Measurements from ENCODE around the gene S100A3.
"Not testable (repeated sequence)": the region's sequence is repeated elsewhere in the genome, so short reads cannot be mapped to it uniquely, and the experiment has no call there.

S100A3 gene

DNA sequence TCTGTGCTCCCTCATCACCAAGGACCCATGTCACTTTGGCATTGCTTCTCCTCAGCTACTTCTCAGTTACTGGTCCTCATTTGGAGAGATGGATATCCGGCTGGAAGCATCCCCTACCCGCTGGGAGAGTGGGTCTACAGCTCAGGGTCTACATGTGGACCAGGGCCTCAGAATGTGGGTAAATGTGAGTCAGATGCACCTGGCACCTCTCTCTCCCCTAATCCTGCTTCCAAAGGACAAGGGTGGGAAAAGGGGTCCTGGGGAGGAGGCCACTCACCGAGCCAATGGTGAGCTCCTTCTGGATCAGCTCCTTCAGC lies 14.2 kb downstream of the S100A3 start:
- no peak for DNase-seq

DNA sequence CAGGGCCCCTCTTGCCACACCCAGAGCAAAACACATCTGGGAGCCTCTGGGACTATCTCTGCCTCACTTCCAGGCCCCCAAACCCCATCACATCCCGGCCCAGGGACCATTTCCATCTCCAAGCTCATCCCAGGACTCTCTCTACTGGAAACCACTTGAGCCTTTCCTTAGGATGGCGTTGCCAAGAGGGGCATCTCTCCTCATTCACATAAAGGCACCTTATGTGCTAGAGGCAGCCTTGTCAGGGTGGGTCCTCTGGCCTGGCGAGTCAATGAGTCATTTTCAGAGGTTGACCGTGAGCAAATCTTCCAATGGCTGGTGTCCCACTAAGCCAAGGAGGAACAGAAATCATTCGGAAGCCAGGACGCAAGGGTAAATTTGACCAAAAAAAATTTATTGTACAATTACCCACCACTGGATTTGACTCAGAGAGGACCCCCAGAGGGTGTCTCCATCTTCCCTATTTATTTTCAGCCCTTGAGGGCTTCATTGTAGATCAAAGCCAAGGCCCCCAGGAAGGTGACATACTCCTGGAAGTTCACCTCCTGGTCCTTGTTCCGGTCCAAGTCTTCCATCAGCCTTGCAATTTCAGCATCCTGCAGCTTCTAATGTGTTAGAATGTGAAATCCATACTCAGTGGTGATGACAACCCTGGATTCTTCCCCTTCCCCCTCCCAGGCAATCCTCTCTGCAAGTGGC lies 14.7 kb downstream of the S100A3 start:
- peak; percentile 57 for DNase-seq

DNA sequence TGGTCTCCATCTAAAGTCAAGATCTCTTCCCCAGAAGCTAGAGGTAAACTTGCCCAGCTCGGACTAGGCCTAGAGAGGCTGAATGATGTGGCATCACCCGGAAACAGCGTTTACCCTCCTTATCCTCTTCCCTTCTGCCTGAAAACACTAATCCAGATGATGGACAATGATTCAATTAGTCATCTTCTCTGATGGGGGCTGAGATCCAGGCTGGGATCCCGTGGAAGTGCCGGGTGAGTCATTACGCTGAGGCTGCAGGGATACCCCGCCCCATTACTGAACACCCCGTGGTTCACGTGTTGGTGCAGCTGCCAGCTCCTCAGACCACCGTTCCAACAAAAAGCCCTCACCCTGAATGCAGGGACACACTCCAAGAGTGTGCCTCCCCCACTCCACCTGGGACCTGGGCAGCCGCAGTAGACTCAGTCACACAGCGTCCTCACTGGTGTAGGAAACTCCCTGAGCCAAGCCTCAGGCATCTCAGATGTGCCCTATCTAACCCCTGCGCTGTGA lies 15.3 kb downstream of the S100A3 start:
- DNase-seq, result peak; percentile 96

DNA sequence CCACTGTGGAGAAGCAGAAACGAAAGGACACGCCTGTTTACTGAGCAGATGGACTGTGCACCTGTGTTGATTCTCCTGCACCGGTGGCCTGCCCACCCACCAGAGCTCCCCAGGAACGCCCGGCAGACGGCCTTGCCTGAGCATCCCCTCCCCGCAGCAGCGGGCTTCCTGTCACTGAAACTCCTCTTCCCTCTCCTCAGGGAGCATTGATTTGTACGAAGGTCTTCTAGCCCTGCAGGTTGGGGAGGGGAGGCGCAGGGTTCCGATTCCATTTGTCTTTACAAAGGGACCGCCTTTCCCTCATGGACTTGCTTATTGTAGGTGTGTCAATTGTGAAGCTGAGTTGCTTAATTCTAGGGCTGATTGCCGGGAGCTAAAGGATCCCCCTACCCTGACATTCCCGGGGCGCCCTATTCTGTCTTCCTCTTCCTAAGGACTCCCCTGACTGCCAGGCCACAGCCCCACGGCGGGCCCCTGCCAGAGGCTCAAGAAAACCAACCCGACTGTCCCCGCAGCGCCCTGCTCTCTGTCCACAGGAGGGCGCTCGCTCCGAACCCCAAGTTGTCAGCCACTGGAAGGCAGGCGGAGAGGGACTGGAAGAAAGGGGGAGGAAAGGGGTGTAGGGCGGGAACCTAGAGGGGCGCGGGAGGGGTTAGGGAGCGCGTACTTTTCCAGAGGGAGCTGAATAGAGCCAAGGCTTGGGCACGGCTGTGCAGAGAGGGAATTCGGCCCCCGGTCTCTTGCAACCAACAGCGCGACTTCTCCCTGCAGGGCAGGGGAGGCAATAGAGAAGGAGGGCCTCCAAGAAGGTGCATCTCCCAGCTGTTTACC lies 16.1 kb downstream of the S100A3 start:
- peak; percentile 88 for DNase-seq

DNA sequence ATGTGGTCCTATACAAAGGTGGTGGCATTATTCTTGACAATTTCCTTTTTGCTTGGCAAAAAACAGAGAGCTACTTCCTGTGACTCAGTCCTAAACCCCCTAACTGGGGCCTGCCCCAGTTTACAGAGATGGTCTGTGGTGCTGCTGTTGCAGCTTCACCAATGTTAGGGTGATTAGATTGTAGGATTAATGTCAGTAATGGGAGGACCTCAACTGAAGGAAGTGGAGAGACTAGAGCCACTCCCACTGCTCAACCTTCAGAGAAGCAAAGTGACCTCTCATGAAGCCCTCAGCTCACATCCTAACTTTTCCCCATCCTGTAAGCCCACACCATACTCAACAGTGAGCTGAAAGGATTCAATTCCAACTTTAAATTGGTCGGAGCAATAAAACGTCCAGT lies 16.9 kb downstream of the S100A3 start:
- no peak for DNase-seq

DNA sequence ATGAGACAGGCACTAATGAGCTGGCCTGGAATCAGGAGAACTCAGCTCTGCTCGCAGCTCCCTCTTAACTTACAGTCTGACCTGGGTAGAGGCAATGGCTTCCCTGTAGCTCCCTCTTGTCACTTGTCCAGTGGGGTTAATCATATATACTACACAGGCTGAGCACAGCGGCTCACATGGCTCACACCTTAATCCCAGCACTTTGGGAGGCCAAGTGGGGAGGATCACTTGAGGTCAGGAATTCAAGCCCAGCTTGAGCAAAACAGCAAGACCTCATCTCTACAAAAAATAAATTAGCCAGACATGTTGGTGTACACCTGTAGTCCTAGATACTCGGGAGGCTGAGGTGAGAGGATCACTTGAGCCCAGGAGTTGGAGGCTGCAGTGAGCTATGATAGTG lies 17.4 kb downstream of the S100A3 start:
- no peak for DNase-seq

DNA sequence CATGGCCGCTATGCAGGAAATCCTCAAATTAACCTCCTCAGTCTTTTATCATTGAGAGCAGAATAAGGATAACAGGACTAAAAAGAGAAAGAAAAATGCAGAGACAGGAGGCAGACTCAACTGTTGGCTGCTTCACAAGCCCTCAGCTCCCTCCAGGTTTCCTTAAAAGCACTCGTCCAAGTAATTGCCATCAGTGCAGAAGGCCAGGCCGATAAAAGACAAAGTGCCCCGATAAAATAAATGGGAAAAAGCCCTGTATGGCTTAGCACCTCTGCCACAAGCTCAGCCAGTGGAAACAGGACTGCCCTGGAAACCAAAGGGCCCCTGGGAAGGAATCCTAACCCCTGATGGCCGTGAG lies 21.4 kb downstream of the S100A3 start:
- DNase-seq, result no peak

DNA sequence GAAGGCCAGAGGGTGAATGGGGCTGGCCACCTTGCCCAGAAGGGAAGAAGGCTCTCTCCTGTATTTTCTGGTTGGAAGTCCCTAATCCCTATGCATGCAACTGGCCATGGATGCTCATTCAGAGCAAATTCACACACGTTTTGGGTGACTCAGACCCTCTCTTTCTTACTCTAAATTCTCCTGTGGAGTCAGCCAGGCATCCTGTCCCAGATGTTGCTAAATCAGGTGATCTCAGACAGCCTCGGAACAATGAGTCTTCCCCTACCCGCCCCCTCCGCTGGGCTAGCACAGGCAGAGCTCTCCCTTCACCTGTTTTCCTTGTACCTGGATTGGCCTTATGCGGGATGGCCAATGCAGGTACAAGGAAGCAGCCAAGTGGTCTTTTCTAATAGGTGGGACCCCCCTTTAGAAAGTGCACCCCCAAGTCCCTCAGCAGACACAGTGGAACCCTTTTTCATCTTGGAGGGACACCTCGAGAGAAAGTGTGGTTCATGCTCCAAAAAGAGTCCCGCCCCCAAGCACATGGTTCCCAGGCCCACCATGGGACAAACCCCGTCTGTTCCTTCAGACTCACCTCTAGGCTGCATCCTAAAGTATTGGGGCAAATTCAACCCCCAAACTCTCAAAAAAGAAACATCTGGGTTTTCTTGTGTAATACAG lies 21.9 kb downstream of the S100A3 start:
- no peak for DNase-seq

DNA sequence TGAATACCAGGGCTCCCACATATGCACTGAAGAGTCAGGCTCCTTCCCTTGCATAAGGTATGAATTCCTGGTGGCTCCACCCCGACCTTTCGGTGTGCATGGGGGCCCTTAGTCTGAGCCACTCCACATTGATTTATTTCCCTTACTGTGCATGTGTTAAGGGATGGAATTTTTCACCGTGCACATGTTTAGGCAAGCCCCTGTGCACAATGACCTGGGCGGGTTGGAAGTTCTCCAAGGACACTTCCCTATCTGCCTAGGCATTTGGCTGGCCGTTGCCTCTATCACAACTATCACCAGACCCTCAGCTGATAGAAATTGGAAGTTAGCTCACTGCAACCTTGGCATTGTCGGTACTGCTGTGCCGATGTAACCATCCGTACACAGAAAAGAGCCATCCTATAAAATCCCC lies 22.9 kb downstream of the S100A3 start:
- DNase-seq, result no peak

DNA sequence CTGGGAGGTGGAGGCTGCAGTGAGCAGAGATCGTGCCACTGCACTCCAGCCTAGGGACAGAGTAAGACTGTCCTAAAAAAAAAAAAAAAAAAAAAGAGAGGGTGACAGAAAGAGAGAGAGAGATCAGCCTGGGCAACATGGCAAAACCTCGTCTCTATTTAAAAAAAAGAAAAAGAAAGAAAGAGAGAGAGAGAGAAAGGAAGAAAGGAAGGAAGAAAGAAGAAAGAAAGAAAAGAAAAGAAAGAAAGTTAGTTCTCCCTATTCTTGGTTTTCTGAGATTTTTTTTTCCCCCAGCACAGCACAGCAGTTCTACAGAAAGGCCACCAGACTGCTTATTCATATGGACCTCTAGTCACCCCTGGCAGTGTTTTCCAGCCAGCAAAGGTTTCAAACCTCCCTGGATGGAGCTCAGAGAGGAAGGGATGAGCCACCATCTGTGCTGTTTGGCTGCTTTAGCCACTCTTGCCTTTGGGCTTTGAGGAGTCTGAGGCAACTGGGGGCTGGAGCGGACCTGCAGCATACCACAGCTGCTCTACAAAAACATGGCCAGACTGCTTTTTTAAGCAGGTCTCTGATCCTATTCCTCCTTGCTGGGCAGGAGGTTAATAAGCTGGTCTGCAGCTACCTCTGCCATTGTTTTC lies 23.9 kb downstream of the S100A3 start:
- DNase-seq, result no peak

DNA sequence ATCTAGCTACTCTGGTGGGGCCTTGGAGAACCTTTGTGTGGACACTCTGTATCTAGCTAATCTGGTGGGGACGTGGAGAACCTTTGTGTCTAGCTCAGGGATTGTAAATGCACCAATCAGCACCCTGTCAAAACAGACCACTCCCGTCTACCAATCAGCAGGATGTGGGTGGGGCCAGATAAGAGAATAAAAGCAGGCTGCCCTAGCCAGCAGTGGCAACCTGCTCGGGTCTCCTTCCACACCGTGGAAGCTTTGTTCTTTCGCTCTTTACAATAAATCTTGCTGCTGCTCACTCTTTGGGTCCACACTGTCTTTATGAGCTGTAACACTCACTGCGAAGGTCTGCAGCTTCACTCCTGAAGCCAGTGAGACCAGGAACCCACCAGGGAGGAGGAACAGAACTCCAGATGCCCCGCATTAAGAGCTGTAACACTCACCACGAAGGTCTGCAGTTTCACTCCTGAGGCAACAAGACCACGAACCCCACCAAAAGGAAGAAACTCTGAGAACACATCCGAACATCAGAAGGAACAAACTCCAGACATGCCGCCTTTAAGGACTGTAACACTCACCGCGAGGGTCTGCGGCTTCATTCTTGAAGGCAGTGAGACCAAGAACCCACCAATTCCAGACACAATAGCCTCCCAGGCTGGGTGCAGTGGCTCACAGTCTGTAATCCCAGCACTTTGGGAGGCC lies 26.6 kb downstream of the S100A3 start:
- not testable (repeated sequence) for DNase-seq

DNA sequence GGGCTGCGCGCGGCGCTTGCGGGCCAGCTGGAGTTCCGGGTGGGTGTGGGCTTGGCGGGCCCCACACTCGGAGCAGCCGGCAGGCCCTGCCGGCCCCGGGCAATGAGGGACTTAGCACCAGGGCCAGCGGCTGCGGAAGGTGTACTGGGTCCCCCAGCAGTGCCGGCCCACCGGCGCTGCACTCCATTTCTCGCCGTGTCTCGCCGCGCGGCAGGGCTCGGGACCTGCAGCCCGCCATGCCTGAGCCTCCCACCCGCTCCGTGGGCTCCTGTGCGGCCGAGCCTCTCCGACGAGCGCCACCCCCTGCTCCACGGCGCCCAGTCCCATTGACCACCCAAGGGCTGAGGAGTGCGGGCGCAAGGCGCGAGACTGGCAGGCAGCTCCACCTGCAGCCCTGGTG lies 27.2 kb downstream of the S100A3 start:
- DNase-seq, result not testable (repeated sequence)

DNA sequence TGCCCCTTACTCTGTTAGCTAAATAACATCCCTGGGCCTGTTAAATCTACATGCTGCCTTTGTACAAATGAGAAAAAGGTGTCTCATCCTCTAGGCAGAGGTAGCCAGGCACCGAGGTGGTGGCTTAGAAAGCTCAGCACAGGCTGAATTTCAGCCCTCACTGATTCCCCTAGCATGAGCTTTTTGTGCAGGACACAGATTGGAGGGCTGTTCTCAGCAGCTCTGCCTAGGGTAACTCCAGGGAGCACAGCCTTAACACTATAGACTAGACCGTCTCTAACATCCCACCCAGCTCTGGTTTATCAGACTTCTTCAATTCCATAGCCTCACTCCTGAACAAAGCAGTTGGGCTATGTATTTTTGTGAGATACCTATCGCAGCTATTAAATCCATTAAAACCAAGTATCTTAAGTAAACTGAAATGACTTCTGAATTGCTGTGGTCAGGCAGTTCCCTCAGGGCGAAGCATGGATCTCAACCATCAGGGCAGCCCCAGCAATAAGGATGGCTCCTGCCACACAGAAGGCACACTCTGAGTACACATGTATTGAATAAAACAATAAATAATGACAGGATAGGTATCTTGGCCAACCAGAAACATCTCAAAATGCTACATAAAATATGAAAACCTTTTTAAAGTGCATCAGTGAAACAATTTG lies 28.1 kb downstream of the S100A3 start:
- no peak for DNase-seq

DNA sequence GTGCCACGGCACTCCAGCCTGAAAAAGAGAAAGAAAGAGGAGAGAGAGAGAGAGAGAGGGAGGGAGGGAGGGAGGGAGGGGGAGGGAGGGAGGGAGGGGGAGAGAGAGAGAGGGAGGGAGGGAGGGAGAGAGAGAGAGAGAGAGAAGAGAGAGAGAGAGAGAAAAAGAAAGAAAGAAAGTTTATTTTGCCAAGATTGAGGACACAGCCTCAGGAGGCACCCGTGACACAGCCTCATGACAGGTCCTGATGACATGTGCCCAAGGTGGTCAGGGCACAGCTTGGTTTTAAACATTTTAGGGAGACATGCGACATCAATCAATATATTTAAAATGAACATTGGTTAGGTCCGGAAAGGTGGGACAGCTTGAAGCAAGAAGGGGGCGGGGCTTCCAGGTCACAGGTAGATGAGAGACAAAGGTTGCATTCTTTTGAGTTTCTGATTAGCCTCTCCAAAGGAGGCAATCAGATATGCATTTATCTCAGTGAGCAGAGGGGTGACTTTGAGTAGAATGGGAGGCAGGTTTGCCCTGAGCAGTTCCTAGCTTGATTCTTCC lies 28.8 kb downstream of the S100A3 start:
- not testable (repeated sequence) for DNase-seq

DNA sequence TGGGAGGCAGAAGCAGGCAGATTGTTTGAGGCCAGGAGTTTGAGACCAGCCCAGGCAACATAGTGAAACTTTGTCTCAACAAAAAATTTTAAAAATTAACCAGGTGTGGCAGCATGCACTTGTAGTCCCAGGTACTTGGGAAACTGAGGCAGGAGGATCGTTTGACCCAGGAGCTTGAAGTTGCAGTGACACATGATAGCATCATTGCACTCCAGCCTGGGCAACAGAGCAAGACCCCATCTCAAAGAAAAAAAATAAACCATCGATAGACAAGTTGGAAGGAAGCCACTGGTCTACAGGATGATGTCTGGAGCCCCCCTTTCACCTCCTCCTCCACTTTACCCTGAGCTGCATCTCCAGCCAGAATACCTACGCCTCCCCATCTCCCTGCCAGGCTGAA lies 29.8 kb downstream of the S100A3 start:
- DNase-seq, result no peak

DNA sequence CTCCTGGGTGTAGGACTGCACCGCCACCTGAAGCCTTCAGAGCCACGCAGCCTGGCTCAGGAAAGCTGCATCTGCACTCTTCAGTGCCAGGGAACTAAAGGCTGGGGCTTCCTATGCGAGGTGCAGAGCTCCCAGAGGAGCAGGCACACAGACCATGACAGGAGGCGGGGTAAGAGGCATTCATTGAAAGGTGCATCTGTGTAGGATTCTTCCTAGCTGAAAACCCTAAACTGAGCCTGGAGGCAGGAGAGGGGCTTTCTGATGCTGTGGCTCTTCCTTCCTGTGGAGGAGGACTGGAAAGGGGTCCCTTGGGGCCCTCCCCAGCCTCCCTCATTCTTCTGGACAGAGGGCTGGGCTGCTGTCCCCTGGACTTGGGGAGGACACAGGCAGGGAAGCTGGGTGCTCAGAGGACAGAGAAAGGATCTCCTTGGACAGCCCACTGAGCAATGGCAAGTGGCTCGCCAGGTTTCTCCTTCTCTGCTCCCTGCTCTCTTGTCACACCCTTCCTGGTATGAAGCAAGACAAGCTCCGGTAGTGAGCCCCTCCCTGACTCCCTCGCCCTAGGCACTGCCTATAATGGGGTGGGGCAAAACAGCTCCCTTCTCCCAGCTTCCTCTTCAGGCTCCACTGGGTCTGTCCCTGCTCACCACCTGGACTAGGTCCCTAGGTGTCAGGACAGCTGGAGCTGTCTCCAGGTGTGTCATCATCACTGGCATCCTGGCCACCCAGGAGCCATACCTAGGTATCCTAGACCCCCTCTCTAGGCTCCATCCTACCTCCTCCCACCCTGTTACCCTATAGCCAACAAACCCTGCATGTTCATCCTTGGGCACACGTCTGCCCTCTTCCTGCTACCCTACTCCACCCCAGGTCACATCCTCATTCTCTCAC lies 33.3 kb downstream of the S100A3 start:
- no peak for DNase-seq

DNA sequence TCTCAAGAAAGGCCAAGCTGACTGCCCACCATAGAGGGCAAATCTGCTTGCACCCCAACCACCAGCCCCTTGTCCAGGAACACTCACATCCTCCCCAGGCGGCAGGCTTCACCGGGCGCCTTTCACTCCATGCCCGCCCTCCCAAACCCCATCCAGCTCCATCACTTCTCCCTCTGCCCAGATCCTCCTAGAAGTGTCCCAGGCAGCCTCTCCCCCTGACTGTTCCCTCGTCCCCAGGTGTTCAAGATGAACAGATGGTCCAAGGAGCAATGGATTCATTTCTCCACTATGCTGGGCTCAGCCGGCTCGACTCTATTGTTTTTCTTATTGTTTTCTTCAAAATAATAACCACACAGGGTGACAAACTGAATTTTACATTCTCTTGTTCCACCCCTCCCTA lies 35.4 kb downstream of the S100A3 start:
- DNase-seq, result no peak

DNA sequence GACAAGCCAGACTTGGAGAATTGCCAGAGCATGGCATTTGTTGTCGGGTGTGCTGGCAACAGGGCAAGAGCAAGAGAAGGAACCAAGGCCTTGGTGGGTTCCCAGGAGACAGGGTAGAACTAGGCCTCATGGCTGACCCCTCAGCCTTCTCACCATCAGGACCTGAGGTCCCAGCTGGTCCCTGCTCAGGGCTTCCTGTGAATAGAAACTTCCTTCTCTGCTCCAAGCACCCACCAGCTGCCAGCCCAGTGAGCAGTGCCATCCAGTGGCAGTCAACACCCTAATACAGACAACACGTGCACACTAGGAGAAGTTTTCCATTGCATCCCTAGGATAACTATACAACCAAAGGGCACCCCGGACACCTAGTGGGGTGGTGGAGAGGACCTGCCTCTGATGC lies 36.0 kb downstream of the S100A3 start:
- no peak for DNase-seq

DNA sequence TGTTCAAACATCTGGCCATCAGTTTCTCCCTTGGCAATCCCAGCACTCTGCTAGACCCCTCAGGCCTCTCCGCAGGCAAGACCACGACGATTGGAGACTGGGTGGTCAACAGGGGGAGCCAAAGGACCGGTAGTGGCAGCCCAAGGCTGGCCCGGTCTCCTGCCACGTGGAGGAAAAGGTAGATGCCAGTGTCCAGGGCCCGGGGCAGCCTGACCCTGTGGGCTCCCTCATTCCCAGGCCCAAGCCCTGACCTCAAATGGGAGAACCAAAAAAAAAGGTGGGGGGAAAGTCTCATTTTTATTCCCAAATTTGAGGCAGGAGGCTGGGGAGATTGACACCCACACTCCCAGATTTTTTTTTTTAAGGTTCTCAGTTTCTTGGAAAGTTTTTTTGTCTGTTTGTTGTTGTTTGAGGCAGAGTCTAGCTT lies 38.1 kb downstream of the S100A3 start:
- peak; percentile 77 for DNase-seq

DNA sequence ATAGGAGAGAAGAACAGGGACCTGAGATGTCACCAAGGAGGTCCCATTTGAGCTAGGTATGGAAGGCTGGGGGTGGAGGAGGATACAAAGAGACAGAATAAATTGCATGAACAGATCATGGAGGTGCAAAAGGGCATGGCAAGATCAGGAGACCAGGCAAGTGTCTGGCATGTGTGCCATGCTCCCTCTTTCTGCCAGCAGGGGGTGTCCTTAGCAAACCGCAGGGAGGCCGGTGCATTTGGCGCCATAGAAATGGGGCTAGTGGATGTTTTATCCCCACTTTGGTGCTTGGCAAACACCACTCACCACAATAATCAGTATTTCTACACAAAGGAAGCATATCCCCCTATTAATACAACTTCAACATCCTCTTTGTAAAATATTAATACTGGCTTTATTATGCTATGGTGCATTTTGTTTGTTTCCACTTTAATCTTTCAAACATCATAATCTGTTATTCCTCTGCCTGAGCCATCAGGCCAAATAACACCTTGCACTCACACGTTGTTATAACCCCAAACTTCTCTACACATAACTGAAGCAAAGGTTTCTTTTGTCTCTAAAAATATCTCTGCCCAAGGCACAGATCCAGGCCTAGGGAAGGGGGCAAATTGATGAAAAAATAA lies 39.2 kb downstream of the S100A3 start:
- DNase-seq, result peak; percentile 39
